ENCODE measurements around the gene KRTAP23-1.

KRTAP23-1 gene

GRCh38 chr21:30333736-30334135 is 14.7 kb downstream of the KRTAP23-1 start:
- Histone ChIP-seq H3K36me3 (ENCODE audit: insufficient read depth, low read length) (no peaks in the 10 kb centered on the region), H3K79me2 (ENCODE audit: insufficient read depth, low read length) (no peaks in the 10 kb centered on the region), H3K9ac (ENCODE audit: low read length) (no peak overlapping the region), H3K4me2 (ENCODE audit: low read length) (no peak overlapping the region), H3F3A (ENCODE audit: insufficient read depth, low read length) (no peaks in the 10 kb centered on the region), H3K27me3 (ENCODE audit: insufficient read depth, low read length) (no peaks in the 10 kb centered on the region), H4K20me1 (ENCODE audit: insufficient read depth, low read length) (no peaks in the 10 kb centered on the region), H2AFZ (ENCODE audit: low read length) (no peak overlapping the region), H3K4me1 (ENCODE audit: insufficient read depth, low read length, severe bottlenecking) (no peaks in the 10 kb centered on the region), H3K9me3 (ENCODE audit: low read length) (no peaks in the 10 kb centered on the region), H3K9me2 (ENCODE audit: low read depth, low read length) (no peaks in the 10 kb centered on the region), H3K4me3 (ENCODE audit: low read depth, low read length, poor library complexity, severe bottlenecking) (no peak overlapping the region), H3K27ac (ENCODE audit: low read depth, low read length, poor library complexity, severe bottlenecking) (no peak overlapping the region)
- TF ChIP-seq EZH2 (IDR thresholded peaks at IDR 0.05; ENCODE audit: borderline replicate concordance, low read length): no peak

- H4K20me1 ChIP-seq (ENCODE audit: insufficient read depth, low read length): no peaks in the 10 kb centered on the region
- no peaks in the 10 kb centered on the region for H3K27me3 ChIP-seq (ENCODE audit: insufficient read depth, low read length)
- no peaks in the 10 kb centered on the region for H3K9me2 ChIP-seq (ENCODE audit: low read depth, low read length)
- no peak overlapping the region for H3K4me3 ChIP-seq (ENCODE audit: low read depth, low read length, poor library complexity, severe bottlenecking)
- TF ChIP-seq CTCF (IDR thresholded peaks at IDR 0.05; ENCODE audit: low read length) (no peak), EZH2 (IDR thresholded peaks at IDR 0.05; ENCODE audit: borderline replicate concordance, low read length) (no peak)
- H3K27ac ChIP-seq (ENCODE audit: low read depth, low read length, poor library complexity, severe bottlenecking): no peak overlapping the region
- H3K36me3 ChIP-seq (ENCODE audit: insufficient read depth, low read length): no peaks in the 10 kb centered on the region
- no peak overlapping the region for H3K9ac ChIP-seq (ENCODE audit: low read length)
- H2AFZ ChIP-seq (ENCODE audit: low read length): no peak overlapping the region
- H3K79me2 ChIP-seq (ENCODE audit: insufficient read depth, low read length): no peaks in the 10 kb centered on the region
- H3F3A ChIP-seq (ENCODE audit: insufficient read depth, low read length): no peaks in the 10 kb centered on the region
- no peak overlapping the region for H3K4me2 ChIP-seq (ENCODE audit: low read length)
- no peaks in the 10 kb centered on the region for H3K4me1 ChIP-seq (ENCODE audit: insufficient read depth, low read length, severe bottlenecking)
- H3K9me3 ChIP-seq (ENCODE audit: low read length): no peaks in the 10 kb centered on the region
Measured at GRCh38 chr21:30332681-30333080, 15.7 kb downstream of the KRTAP23-1 start.

GRCh38 chr21:30329203-30329875 is 19.1 kb downstream of the KRTAP23-1 start:
- no peaks in the 10 kb centered on the region for H3K36me3 ChIP-seq (ENCODE audit: insufficient read depth, low read length)
- H3K4me1 ChIP-seq (ENCODE audit: insufficient read depth, low read length, severe bottlenecking): no peaks in the 10 kb centered on the region
- no peaks in the 10 kb centered on the region for H4K20me1 ChIP-seq (ENCODE audit: insufficient read depth, low read length)
- no peaks in the 10 kb centered on the region for H3K9me2 ChIP-seq (ENCODE audit: low read depth, low read length)
- H3K4me3 ChIP-seq (ENCODE audit: low read depth, low read length, poor library complexity, severe bottlenecking): no peak overlapping the region
- H3K4me2 ChIP-seq (ENCODE audit: low read length): no peak overlapping the region
- no peak overlapping the region for H3K27ac ChIP-seq (ENCODE audit: low read depth, low read length, poor library complexity, severe bottlenecking)
- no peak overlapping the region for H3K9ac ChIP-seq (ENCODE audit: low read length)
- no peaks in the 10 kb centered on the region for H3F3A ChIP-seq (ENCODE audit: insufficient read depth, low read length)
- TF ChIP-seq EZH2 (IDR thresholded peaks at IDR 0.05; ENCODE audit: borderline replicate concordance, low read length) (no peak), CTCF (IDR thresholded peaks at IDR 0.05; ENCODE audit: low read length) (no peak)
- no peaks in the 10 kb centered on the region for H3K79me2 ChIP-seq (ENCODE audit: insufficient read depth, low read length)
- H2AFZ ChIP-seq (ENCODE audit: low read length): no peak overlapping the region
- no peaks in the 10 kb centered on the region for H3K9me3 ChIP-seq (ENCODE audit: low read length)
- H3K27me3 ChIP-seq (ENCODE audit: insufficient read depth, low read length): no peaks in the 10 kb centered on the region

GRCh38 chr21:30326390-30326789 is 22.0 kb downstream of the KRTAP23-1 start:
- H3K4me3 ChIP-seq (ENCODE audit: low read depth, low read length, poor library complexity, severe bottlenecking): no peak overlapping the region
- H4K20me1 ChIP-seq (ENCODE audit: insufficient read depth, low read length): no peaks in the 10 kb centered on the region
- no peak overlapping the region for H2AFZ ChIP-seq (ENCODE audit: low read length)
- no peaks in the 10 kb centered on the region for H3K27me3 ChIP-seq (ENCODE audit: insufficient read depth, low read length)
- H3K79me2 ChIP-seq (ENCODE audit: insufficient read depth, low read length): no peaks in the 10 kb centered on the region
- H3K9me3 ChIP-seq (ENCODE audit: low read length): no peaks in the 10 kb centered on the region
- no peak overlapping the region for H3K4me2 ChIP-seq (ENCODE audit: low read length)
- no peak overlapping the region for H3K9ac ChIP-seq (ENCODE audit: low read length)
- H3K27ac ChIP-seq (ENCODE audit: low read depth, low read length, poor library complexity, severe bottlenecking): no peak overlapping the region
- H3K36me3 ChIP-seq (ENCODE audit: insufficient read depth, low read length): no peaks in the 10 kb centered on the region
- no peak for TF ChIP-seq EZH2 (IDR thresholded peaks at IDR 0.05; ENCODE audit: borderline replicate concordance, low read length)
- no peak for TF ChIP-seq CTCF (IDR thresholded peaks at IDR 0.05; ENCODE audit: low read length)
- no peaks in the 10 kb centered on the region for H3K9me2 ChIP-seq (ENCODE audit: low read depth, low read length)
- no peaks in the 10 kb centered on the region for H3K4me1 ChIP-seq (ENCODE audit: insufficient read depth, low read length, severe bottlenecking)
- H3F3A ChIP-seq (ENCODE audit: insufficient read depth, low read length): no peaks in the 10 kb centered on the region

Data from OCI-LY1 (cell line).